CD4-positive, alpha-beta T cell treated with Interleukin-2 at 100 ng/mL for 4 hours (primary cell): Measurements from ENCODE around the gene ESR2.
"Not testable (repeated sequence)": the region's sequence is repeated elsewhere in the genome, so short reads cannot be mapped to it uniquely, and the experiment has no call there.

Source experiments
- DNase-seq: peaks from one replicate; pipeline ENCODE4 v3.0.0-alpha.2; 2020; ENCODE audit warnings: low spot score

The ESR2 gene

GRCh38 chr14:64037869-64038745 lies 256.1 kb downstream of the ESR2 start:
- DNase-seq, result not testable (repeated sequence)

- no peak for DNase-seq
Observed at GRCh38 chr14:64035143-64035542, 259.0 kb downstream of the ESR2 start.
